Measurements from ENCODE around the gene NKAIN4. TPM values are rescaled to one million over a fixed set of nuclear protein-coding genes. Genes with fewer than 3 reads are reported as not detected.

Gene NKAIN4
- polyA plus RNA-seq, 1 donor (not counting 4 experiments of a cell fraction or from before 2014, with no cell fraction given) = not detected

DNA sequence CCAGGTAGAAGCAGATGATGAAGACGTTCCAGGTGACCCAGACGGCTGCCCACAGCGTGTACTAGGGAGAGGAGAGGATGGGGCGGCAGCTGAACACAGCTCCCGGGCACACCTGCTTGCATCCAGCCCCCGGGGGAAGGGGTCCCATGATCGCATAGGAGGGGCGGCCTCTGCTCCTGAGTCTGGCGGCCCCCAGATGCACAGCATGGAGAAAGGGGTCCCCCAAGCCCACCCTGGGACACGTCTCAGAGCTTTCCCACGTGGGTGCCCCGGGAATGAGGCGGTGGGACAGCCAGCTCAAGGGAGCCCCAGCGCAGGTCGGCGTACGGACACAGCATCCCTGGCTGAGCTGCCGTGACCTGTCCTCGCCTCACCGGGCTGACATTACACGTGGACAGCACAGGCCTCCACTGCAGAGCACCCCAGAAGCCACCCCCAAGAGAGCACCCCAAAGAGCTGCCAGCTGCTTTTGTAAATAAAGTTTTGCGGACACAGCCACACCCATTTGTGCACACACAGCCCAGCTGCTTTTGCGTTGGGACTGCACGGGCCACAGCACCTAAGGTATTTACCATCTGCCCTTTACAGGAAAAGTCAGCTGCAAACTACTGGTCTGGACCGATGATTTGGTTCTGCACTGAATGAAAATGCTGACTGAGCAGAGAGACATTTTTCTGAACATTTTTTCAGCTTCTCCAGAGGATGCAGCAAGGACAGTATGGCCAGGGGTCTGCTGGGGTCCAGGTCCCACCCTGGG, 5.2 kb downstream of the NKAIN4 start:
- no peak for TF ChIP-seq EZH2 (IDR thresholded peaks at IDR 0.05; ENCODE audit: low read length)
- TF ChIP-seq, protein P1, sequence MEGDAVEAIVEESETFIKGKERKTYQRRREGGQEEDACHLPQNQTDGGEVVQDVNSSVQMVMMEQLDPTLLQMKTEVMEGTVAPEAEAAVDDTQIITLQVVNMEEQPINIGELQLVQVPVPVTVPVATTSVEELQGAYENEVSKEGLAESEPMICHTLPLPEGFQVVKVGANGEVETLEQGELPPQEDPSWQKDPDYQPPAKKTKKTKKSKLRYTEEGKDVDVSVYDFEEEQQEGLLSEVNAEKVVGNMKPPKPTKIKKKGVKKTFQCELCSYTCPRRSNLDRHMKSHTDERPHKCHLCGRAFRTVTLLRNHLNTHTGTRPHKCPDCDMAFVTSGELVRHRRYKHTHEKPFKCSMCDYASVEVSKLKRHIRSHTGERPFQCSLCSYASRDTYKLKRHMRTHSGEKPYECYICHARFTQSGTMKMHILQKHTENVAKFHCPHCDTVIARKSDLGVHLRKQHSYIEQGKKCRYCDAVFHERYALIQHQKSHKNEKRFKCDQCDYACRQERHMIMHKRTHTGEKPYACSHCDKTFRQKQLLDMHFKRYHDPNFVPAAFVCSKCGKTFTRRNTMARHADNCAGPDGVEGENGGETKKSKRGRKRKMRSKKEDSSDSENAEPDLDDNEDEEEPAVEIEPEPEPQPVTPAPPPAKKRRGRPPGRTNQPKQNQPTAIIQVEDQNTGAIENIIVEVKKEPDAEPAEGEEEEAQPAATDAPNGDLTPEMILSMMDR (optimal IDR thresholded peaks at IDR 0.05 in 1 of 3, IDR thresholded peaks at IDR 0.05 in 1 of 3, conservative IDR thresholded peaks at IDR 0.05 in 1 of 3; ENCODE audit: extremely low read depth in 1 of 3, insufficient read depth in 2 of 3, low read length in 3 of 3) = no peak
- Histone ChIP-seq H3K9ac (ENCODE audit: control insufficient read depth, extremely low read depth, insufficient read depth, low read length) (no peak overlapping the region), H3K4me3 (ENCODE audit: control insufficient read depth in 2 of 3, extremely low read depth in 1 of 3, insufficient read depth in 2 of 3, low read depth in 1 of 3, low read length in 3 of 3) (no peak overlapping the region), H3K27me3 (ENCODE audit: control insufficient read depth, extremely low read depth, insufficient read depth, low read length) (peaks cover 53% of the 10 kb centered on the region), H3K4me2 (ENCODE audit: control insufficient read depth, extremely low read depth, insufficient read depth, low read depth, low read length) (no peak overlapping the region), H2AFZ (ENCODE audit: control insufficient read depth, low read length) (no peak overlapping the region), H3K9me3 (ENCODE audit: control insufficient read depth, low read depth, low read length) (no peaks in the 10 kb centered on the region), H3K9me1 (ENCODE audit: control insufficient read depth, extremely low read depth, insufficient read depth, low read length) (no peaks in the 10 kb centered on the region), H4K20me1 (ENCODE audit: control insufficient read depth, extremely low read depth, insufficient read depth, low read length) (no peaks in the 10 kb centered on the region), H3K79me2 (ENCODE audit: control insufficient read depth, insufficient read depth, low read length) (no peaks in the 10 kb centered on the region), H3K36me3 (ENCODE audit: control insufficient read depth in 2 of 2, extremely low read depth in 1 of 2, insufficient read depth in 2 of 2, low read length in 2 of 2) (no peaks in the 10 kb centered on the region), H3K4me1 (ENCODE audit: control insufficient read depth, extremely low read depth, insufficient read depth, low read length) (no peaks in the 10 kb centered on the region), H3K27ac (ENCODE audit: control insufficient read depth, insufficient read depth, low read length) (no peak overlapping the region)
- FAIRE-seq = no peak
- dilution Hi-C loops (cut with MboI; ENCODE audit: extremely low pct_ligation_motif_present, low sequenced_read_pairs) = no loop called here
- DNase-seq (ENCODE audit: low read depth, low spot score) = no peak

DNA sequence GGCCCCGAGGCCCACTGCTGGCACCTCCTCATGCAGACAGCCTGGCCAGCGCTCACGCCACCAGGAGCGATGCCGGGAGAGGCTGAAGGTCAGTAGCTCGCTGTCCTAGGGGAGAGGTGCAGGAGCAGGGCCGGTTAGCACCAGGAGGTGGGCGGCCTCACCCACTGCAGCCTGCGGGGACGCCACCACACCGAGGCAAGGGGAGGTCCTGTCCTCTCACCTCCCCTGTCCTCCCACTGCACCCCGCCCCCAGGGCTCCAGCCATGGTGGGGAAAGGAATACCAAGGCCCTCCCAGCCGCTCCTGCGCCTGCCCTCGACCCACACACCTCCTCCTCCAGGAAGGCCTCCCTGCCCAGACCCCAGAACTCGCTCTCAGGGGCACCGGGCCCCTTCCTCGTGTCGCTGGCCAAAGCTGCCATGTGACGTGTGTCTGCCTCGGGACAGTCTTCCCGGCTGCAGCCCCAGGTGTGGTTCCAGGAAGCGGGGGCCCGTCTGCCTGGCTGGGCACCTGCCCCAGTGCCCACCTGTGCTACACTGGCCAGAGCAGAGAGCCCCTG, 6.5 kb downstream of the NKAIN4 start:
- Histone ChIP-seq H3K36me3 (ENCODE audit: control insufficient read depth in 2 of 2, extremely low read depth in 1 of 2, insufficient read depth in 2 of 2, low read length in 2 of 2) (no peaks in the 10 kb centered on the region), H3K9me1 (ENCODE audit: control insufficient read depth, extremely low read depth, insufficient read depth, low read length) (no peaks in the 10 kb centered on the region), H4K20me1 (ENCODE audit: control insufficient read depth, extremely low read depth, insufficient read depth, low read length) (no peaks in the 10 kb centered on the region), H3K79me2 (ENCODE audit: control insufficient read depth, insufficient read depth, low read length) (no peaks in the 10 kb centered on the region), H3K9ac (ENCODE audit: control insufficient read depth, extremely low read depth, insufficient read depth, low read length) (no peak overlapping the region), H3K27ac (ENCODE audit: control insufficient read depth, insufficient read depth, low read length) (no peak overlapping the region), H3K4me2 (ENCODE audit: control insufficient read depth, extremely low read depth, insufficient read depth, low read depth, low read length) (no peak overlapping the region), H3K27me3 (ENCODE audit: control insufficient read depth, extremely low read depth, insufficient read depth, low read length) (peaks cover 41% of the 10 kb centered on the region), H3K4me3 (ENCODE audit: control insufficient read depth in 2 of 3, extremely low read depth in 1 of 3, insufficient read depth in 2 of 3, low read depth in 1 of 3, low read length in 3 of 3) (no peak overlapping the region), H2AFZ (ENCODE audit: control insufficient read depth, low read length) (no peak overlapping the region), H3K9me3 (ENCODE audit: control insufficient read depth, low read depth, low read length) (no peaks in the 10 kb centered on the region), H3K4me1 (ENCODE audit: control insufficient read depth, extremely low read depth, insufficient read depth, low read length) (no peaks in the 10 kb centered on the region)
- dilution Hi-C loops (cut with MboI; ENCODE audit: extremely low pct_ligation_motif_present, low sequenced_read_pairs) = no loop called here
- no peak for FAIRE-seq
- DNase-seq (ENCODE audit: low read depth, low spot score) = no peak
- no peak for TF ChIP-seq EZH2 (IDR thresholded peaks at IDR 0.05; ENCODE audit: low read length)
- TF ChIP-seq, protein P1 (optimal IDR thresholded peaks at IDR 0.05 in 1 of 3, IDR thresholded peaks at IDR 0.05 in 1 of 3, conservative IDR thresholded peaks at IDR 0.05 in 1 of 3; ENCODE audit: extremely low read depth in 1 of 3, insufficient read depth in 2 of 3, low read length in 3 of 3) = no peak

Data from keratinocyte (primary cell).